HepG2 (cell line): ENCODE measurements around the gene SLC16A5. TPM values are rescaled to one million over a fixed set of nuclear protein-coding genes. Genes with fewer than 3 reads are reported as not detected.
A peak's percentile ranks its signal among the peaks of the same experiment; 100 is the strongest.

Source experiments
- ARID3A ChIP-seq: IDR thresholded peaks from 2 replicates; pipeline ENCODE4 v1.6.1; 2012; ENCODE audit warnings: low read depth, low read length, improper control_type of control experiment
- EED ChIP-seq: sonication (generic); formaldehyde crosslinking; IDR thresholded peaks from 2 replicates; pipeline ENCODE4 v1.5.0; 2020; ENCODE audit warnings: mild to moderate bottlenecking, missing genetic modification reagents
- FOXP1 ChIP-seq, 2 experiments: fragments of 450-650 bp in 1 of 2; IDR thresholded peaks; 2 replicates each; pipeline ENCODE4 v1.6.1; 2017 to 2018; ENCODE audit warnings: antibody characterized with exemption in 1 of 2
- GPBP1L1 ChIP-seq: sonication (generic); formaldehyde crosslinking; IDR thresholded peaks from 2 replicates; pipeline ENCODE4 v1.5.0; 2020; ENCODE audit warnings: mild to moderate bottlenecking, missing genetic modification reagents
- NR0B2 ChIP-seq: sonication (generic); formaldehyde crosslinking; IDR thresholded peaks from 2 replicates; pipeline ENCODE4 v1.4.0; 2020; ENCODE audit warnings: mild to moderate bottlenecking, missing genetic modification reagents
- PATZ1 ChIP-seq: sonication (generic); formaldehyde crosslinking; IDR thresholded peaks from 2 replicates; pipeline ENCODE4 v1.4.0; 2020; ENCODE audit warnings: missing genetic modification reagents
- RAD51 ChIP-seq: fragments of 450-650 bp; IDR thresholded peaks from 2 replicates; pipeline ENCODE4 v1.6.1; 2016; ENCODE audit warnings: borderline replicate concordance
- RARA ChIP-seq: IDR thresholded peaks from 2 replicates; pipeline ENCODE4 v1.6.1; 2016; ENCODE audit warnings: missing genetic modification reagents, missing compliant biosample characterization
- SOX5 ChIP-seq: IDR thresholded peaks from 2 replicates; pipeline ENCODE4 v1.6.1; 2016; ENCODE audit warnings: borderline replicate concordance
- XRCC5 ChIP-seq: fragments of 200-400 bp; formaldehyde crosslinking; optimal IDR thresholded peaks from 2 replicates; pipeline ENCODE3; 2017; ENCODE audit warnings: mild to moderate bottlenecking, low read length
- ZC3H13 ChIP-seq: sonication (generic); formaldehyde crosslinking; IDR thresholded peaks from 2 replicates; pipeline ENCODE4 v1.8.1; 2023; ENCODE audit warnings: mild to moderate bottlenecking, missing genetic modification reagents, moderate library complexity
- ZNF143 ChIP-seq: sonication (generic); formaldehyde crosslinking; IDR thresholded peaks from 2 replicates; pipeline ENCODE4 v1.4.0; 2020; ENCODE audit warnings: missing genetic modification reagents
- ZNF251 ChIP-seq: sonication (generic); formaldehyde crosslinking; IDR thresholded peaks from 2 replicates; pipeline ENCODE4 v1.9.0; 2021; ENCODE audit warnings: mild to moderate bottlenecking, missing genetic modification reagents
- polyA plus RNA-seq, 8 experiments: library from polyadenylated mRNA; depleted of rRNA in 3 of 8; stranded (reverse) in 7 of 8; unstranded in 1 of 8; fragments of >200 nt; fragmentation: Illumina TruSeq in 4 of 8; extraction: Trizol in 4 of 8; gene quantifications; 2 replicates each; pipeline versions ENCODE4 v1.2.1 to v1.2.3, GENCODE V29; 2011 to 2016; ENCODE audit warnings: low read depth in 4 of 8, missing spikeins in 1 of 8, mixed read lengths in 1 of 8; ENCODE audit not compliant: insufficient read depth in 1 of 8
- total RNA-seq, 5 experiments: library from RNA; depleted of rRNA; stranded (reverse); fragments of >200 nt; fragmentation: Illumina TruSeq; extraction: Trizol; gene quantifications; 2 replicates each; pipeline ENCODE4 v1.2.3, GENCODE V29; 2016; ENCODE audit warnings: low read depth in 1 of 5
- TF ChIP-seq, protein P1 (sequence below), 2 experiments: sonication (generic) in 1 of 2; formaldehyde crosslinking in 1 of 2; IDR thresholded peaks; 2 replicates each; pipeline versions ENCODE4 v1.6.1 to v1.9.0; 2014 to 2022; ENCODE audit warnings: antibody characterized with exemption in 1 of 2, borderline replicate concordance in 1 of 2, inconsistent platforms in 1 of 2, low read depth in 1 of 2, missing genetic modification reagents in 1 of 2
- TF ChIP-seq, protein P2 (sequence below): IDR thresholded peaks from 2 replicates; pipeline ENCODE4 v1.6.1; 2018; ENCODE audit warnings: missing genetic modification reagents, mild to moderate bottlenecking, missing compliant biosample characterization

Gene SLC16A5
- total and polyA plus RNA-seq, 2 of the 13 experiments (the other 11 are each of a cell fraction or from before 2014, with no cell fraction given): 0.69 to 5.6 TPM

DNA sequence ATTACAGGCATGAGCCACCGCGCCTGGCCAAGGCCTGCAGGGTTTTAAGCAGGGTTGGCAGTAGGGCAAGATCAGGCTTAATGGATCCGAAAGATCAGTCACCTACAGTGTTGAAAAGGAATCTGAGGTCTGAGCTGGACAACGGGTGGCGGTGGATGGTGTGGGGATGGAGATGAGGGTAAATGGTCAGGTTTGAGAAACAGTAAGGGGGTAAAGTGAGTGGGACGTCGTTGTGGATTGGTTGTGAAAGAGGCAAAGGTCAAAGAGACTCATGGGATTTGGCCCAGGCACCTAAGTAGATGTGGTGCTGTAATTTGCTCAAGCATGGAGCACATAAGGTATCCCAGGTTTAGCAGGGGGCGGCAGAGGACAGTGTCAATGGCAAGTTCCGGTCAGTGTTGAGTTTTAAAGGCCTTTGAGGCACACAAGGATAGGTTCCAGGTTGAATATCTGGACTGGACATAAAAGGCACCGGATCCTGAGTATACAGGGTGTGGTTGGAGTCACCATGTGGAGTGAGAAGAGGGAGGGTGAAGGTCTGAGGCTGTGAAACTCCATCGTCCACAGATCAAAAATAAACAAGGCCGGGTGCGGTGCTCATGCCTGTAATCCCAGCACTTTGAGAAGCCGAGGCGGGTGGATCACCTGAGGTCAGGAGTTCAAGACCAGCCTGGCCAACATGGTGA, 1.1 kb upstream of the SLC16A5 start (continued):
- TF ChIP-seq PATZ1 (CRISPR knock-in tag) (no peak; the same call in 1 of the 2 replicates), RAD51 (no peak), XRCC5 (peak; percentile 39), FOXP1 (IDR thresholded peaks at IDR 0.05) (no peak), FOXP1 (CRISPR knock-in tag; IDR thresholded peaks at IDR 0.05) (peak; percentile 23; the same call in 1 of the 2 replicates), ZNF143 (CRISPR knock-in tag) (peak; percentile 39; the same call in 1 of the 2 replicates), ARID3A (no peak), SOX5 (peak; percentile 68; the same call in 1 of the 2 replicates), RARA (peak; percentile 92), GPBP1L1 (no peak), EED (CRISPR knock-in tag) (peak; percentile 87), ZC3H13 (CRISPR knock-in tag) (0 out of 2 replicates have a peak, but pooled peaks have one; percentile 45), ZNF251 (no peak), NR0B2 (0 out of 2 replicates have a peak, but pooled peaks have one; percentile 52)
- TF ChIP-seq, protein P1, sequence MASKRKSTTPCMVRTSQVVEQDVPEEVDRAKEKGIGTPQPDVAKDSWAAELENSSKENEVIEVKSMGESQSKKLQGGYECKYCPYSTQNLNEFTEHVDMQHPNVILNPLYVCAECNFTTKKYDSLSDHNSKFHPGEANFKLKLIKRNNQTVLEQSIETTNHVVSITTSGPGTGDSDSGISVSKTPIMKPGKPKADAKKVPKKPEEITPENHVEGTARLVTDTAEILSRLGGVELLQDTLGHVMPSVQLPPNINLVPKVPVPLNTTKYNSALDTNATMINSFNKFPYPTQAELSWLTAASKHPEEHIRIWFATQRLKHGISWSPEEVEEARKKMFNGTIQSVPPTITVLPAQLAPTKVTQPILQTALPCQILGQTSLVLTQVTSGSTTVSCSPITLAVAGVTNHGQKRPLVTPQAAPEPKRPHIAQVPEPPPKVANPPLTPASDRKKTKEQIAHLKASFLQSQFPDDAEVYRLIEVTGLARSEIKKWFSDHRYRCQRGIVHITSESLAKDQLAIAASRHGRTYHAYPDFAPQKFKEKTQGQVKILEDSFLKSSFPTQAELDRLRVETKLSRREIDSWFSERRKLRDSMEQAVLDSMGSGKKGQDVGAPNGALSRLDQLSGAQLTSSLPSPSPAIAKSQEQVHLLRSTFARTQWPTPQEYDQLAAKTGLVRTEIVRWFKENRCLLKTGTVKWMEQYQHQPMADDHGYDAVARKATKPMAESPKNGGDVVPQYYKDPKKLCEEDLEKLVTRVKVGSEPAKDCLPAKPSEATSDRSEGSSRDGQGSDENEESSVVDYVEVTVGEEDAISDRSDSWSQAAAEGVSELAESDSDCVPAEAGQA (IDR thresholded peaks at IDR 0.05; ENCODE audit: low read depth): no peak
- TF ChIP-seq, protein P1 (CRISPR knock-in tag; IDR thresholded peaks at IDR 0.05; ENCODE audit: borderline replicate concordance): no peak
- TF ChIP-seq, protein P2, sequence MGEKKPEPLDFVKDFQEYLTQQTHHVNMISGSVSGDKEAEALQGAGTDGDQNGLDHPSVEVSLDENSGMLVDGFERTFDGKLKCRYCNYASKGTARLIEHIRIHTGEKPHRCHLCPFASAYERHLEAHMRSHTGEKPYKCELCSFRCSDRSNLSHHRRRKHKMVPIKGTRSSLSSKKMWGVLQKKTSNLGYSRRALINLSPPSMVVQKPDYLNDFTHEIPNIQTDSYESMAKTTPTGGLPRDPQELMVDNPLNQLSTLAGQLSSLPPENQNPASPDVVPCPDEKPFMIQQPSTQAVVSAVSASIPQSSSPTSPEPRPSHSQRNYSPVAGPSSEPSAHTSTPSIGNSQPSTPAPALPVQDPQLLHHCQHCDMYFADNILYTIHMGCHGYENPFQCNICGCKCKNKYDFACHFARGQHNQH (CRISPR knock-in tag): peak; percentile 47; the same call in 1 of the 2 replicates
